WTC11 (cell line): Measurements from ENCODE around the gene FBH1.

Source experiments
- ESRRA ChIP-seq: sonication (generic); formaldehyde crosslinking; IDR thresholded peaks from 2 replicates; pipeline ENCODE4 v1.8.1; 2022; ENCODE audit warnings: mild to moderate bottlenecking, missing genetic modification reagents, borderline replicate concordance
- ETV6 ChIP-seq: sonication (generic); formaldehyde crosslinking; IDR thresholded peaks from 2 replicates; pipeline ENCODE4 v1.8.1; 2022; ENCODE audit warnings: mild to moderate bottlenecking, missing genetic modification reagents
- FOXP1 ChIP-seq: sonication (generic); formaldehyde crosslinking; IDR thresholded peaks from 2 replicates; pipeline ENCODE4 v1.8.0; 2022; ENCODE audit warnings: missing genetic modification reagents, mild to moderate bottlenecking, moderate library complexity, borderline replicate concordance
- KAT7 ChIP-seq: sonication (generic); formaldehyde crosslinking; IDR thresholded peaks from 2 replicates; pipeline ENCODE4 v1.8.1; 2023; ENCODE audit warnings: missing genetic modification reagents, mild to moderate bottlenecking, borderline replicate concordance
- RELA ChIP-seq: sonication (generic); formaldehyde crosslinking; IDR thresholded peaks from 2 replicates; pipeline ENCODE4 v1.8.1; 2022; ENCODE audit warnings: missing genetic modification reagents, mild to moderate bottlenecking, borderline replicate concordance
- SMAD4 ChIP-seq: sonication (generic); formaldehyde crosslinking; IDR thresholded peaks from 2 replicates; pipeline ENCODE4 v1.8.0; 2022; ENCODE audit warnings: mild to moderate bottlenecking, missing genetic modification reagents
- TCF7 ChIP-seq: sonication (generic); formaldehyde crosslinking; IDR thresholded peaks from 2 replicates; pipeline ENCODE4 v1.8.0; 2022; ENCODE audit warnings: mild to moderate bottlenecking, low read depth, missing genetic modification reagents, moderate library complexity
- ZNF232 ChIP-seq: sonication (generic); formaldehyde crosslinking; IDR thresholded peaks from 2 replicates; pipeline ENCODE4 v1.8.0; 2022; ENCODE audit warnings: mild to moderate bottlenecking, missing genetic modification reagents
- ZNF263 ChIP-seq: sonication (generic); formaldehyde crosslinking; IDR thresholded peaks from 2 replicates; pipeline ENCODE4 v1.8.1; 2022; ENCODE audit warnings: low read depth, mild to moderate bottlenecking, moderate library complexity, missing genetic modification reagents
- TF ChIP-seq, protein P1 (sequence below): fragments of 200-600 bp; IDR thresholded peaks from 2 replicates; pipeline ENCODE4 v1.8.0; 2022; ENCODE audit warnings: antibody characterized with exemption
- TF ChIP-seq, protein P2 (sequence below): sonication (generic); formaldehyde crosslinking; IDR thresholded peaks from 2 replicates; pipeline ENCODE4 v1.8.1; 2023; ENCODE audit warnings: mild to moderate bottlenecking, missing genetic modification reagents, moderate library complexity
- TF ChIP-seq, protein P3 (sequence below): sonication (generic); formaldehyde crosslinking; conservative IDR thresholded peaks from 2 replicates; pipeline ENCODE4 v1.8.1; 2022; ENCODE audit warnings: mild to moderate bottlenecking, missing genetic modification reagents

DNA sequence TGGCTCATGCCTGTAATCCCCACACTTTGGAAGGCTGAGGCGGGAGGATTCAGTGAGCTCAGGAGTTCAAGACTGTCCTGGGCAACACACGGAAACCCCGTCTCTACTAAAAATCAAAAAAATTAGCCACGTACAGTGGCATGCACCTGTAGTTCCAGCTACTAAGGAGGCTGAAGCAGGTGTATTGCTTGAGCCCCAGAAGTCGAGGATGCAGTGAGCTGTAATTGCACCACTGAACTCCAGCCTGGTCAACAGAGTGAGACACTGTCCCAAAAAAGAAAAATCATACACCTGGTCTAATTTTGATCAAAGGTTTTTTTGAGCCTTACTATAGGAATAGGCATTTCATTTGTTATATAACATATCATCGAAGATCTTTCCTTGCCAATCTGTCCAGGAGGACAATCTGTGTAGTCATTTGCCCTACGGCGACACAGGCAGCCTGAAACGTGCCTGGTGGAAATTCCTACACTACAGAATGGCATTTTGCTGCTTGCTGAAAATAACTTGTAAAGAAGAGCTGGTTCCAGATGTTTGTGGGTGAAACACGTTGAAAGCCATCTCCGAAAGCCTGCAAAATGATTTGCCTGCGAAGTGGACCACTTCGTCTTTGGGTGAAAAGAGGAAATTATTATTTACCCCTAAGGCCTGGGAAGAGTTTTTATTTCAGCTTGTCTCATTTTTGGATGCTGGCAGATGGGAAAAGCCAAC lies 45.5 kb upstream of the FBH1 start:
- TF ChIP-seq, protein P1, sequence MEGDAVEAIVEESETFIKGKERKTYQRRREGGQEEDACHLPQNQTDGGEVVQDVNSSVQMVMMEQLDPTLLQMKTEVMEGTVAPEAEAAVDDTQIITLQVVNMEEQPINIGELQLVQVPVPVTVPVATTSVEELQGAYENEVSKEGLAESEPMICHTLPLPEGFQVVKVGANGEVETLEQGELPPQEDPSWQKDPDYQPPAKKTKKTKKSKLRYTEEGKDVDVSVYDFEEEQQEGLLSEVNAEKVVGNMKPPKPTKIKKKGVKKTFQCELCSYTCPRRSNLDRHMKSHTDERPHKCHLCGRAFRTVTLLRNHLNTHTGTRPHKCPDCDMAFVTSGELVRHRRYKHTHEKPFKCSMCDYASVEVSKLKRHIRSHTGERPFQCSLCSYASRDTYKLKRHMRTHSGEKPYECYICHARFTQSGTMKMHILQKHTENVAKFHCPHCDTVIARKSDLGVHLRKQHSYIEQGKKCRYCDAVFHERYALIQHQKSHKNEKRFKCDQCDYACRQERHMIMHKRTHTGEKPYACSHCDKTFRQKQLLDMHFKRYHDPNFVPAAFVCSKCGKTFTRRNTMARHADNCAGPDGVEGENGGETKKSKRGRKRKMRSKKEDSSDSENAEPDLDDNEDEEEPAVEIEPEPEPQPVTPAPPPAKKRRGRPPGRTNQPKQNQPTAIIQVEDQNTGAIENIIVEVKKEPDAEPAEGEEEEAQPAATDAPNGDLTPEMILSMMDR, result no peak
- TF ChIP-seq, protein P2, sequence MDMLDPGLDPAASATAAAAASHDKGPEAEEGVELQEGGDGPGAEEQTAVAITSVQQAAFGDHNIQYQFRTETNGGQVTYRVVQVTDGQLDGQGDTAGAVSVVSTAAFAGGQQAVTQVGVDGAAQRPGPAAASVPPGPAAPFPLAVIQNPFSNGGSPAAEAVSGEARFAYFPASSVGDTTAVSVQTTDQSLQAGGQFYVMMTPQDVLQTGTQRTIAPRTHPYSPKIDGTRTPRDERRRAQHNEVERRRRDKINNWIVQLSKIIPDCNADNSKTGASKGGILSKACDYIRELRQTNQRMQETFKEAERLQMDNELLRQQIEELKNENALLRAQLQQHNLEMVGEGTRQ (CRISPR knock-in tag), result no peak
- no peak for TF ChIP-seq TCF7
- TF ChIP-seq KAT7 (CRISPR knock-in tag), result no peak
- TF ChIP-seq FOXP1 (CRISPR knock-in tag), result no peak
- TF ChIP-seq RELA, result no peak
- no peak for TF ChIP-seq SMAD4 (CRISPR knock-in tag)
- no peak for TF ChIP-seq ETV6 (CRISPR knock-in tag)
- no peak for TF ChIP-seq ZNF232 (CRISPR knock-in tag)
- TF ChIP-seq ESRRA (CRISPR knock-in tag), result no peak
- TF ChIP-seq ZNF263 (CRISPR knock-in tag), result no peak
- TF ChIP-seq, protein P3, sequence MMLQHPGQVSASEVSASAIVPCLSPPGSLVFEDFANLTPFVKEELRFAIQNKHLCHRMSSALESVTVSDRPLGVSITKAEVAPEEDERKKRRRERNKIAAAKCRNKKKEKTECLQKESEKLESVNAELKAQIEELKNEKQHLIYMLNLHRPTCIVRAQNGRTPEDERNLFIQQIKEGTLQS, result no peak
